CD4-positive, CD25-positive, alpha-beta regulatory T cell (primary cell): ENCODE measurements around the gene GAB2. TPM values are rescaled to one million over a fixed set of nuclear protein-coding genes. Genes with fewer than 3 reads are reported as not detected.

Source experiments
- ATAC-seq, 2 donors: fragments of 150-1000 bp; cut with Tn5 transposase; one replicate each; pipeline ENCODE4 v1.10.0; 2021; ENCODE audit warnings: low read depth in 2 of 2, moderate number of reproducible peaks in 2 of 2, moderate library complexity in 1 of 2
- DNase-seq, 3 donors: peaks; one replicate each; pipeline versions ENCODE4 v3.0.0 to v3.0.0-alpha.2; 2012 to 2022; ENCODE audit warnings: mixed read lengths in 1 of 3
- H3K27ac ChIP-seq: one replicate; pipeline ENCODE4 v1.7.0; 2013; ENCODE audit warnings: mild to moderate bottlenecking, low read length; ENCODE audit not compliant: insufficient read depth, poor library complexity, severe bottlenecking
- H3K27me3 ChIP-seq: one replicate; pipeline ENCODE4 v1.7.0; 2013; ENCODE audit warnings: low read length; ENCODE audit not compliant: control insufficient read depth, insufficient read depth
- H3K36me3 ChIP-seq: one replicate; pipeline ENCODE4 v1.7.0; 2013; ENCODE audit warnings: mild to moderate bottlenecking, low read length, moderate library complexity; ENCODE audit not compliant: control insufficient read depth, insufficient read depth
- H3K4me1 ChIP-seq: 2 replicates; pipeline ENCODE4 v1.7.0; 2013; ENCODE audit warnings: mild to moderate bottlenecking, low read length; ENCODE audit not compliant: insufficient read depth, control insufficient read depth, poor library complexity, severe bottlenecking
- H3K4me3 ChIP-seq: one replicate; pipeline ENCODE4 v1.7.0; 2013; ENCODE audit warnings: low read depth, mild to moderate bottlenecking, low read length, moderate library complexity
- H3K9me3 ChIP-seq, 2 experiments: 1 replicate in 1 of 2; 2 replicates in 1 of 2; pipeline ENCODE4 v1.7.0; 2013; ENCODE audit warnings: low read length in 2 of 2, mild to moderate bottlenecking in 1 of 2, moderate library complexity in 1 of 2; ENCODE audit not compliant: control insufficient read depth in 2 of 2
- H3K27ac Mint-ChIP-seq, 3 donors: one replicate each; pipeline ENCODE4 v1.8.0; 2020 to 2022; ENCODE audit warnings: mild to moderate bottlenecking in 3 of 3, mixed read lengths in 3 of 3, moderate library complexity in 2 of 3
- H3K27me3 Mint-ChIP-seq: one replicate; pipeline ENCODE4 v1.8.0; 2022; ENCODE audit warnings: mild to moderate bottlenecking, mixed read lengths
- H3K36me3 Mint-ChIP-seq: one replicate; pipeline ENCODE4 v1.8.0; 2020; ENCODE audit warnings: mixed read lengths
- H3K4me1 Mint-ChIP-seq, 4 donors: one replicate each; pipeline ENCODE4 v1.8.0; 2020 to 2022; ENCODE audit warnings: mixed read lengths in 4 of 4, mild to moderate bottlenecking in 1 of 4
- H3K4me3 Mint-ChIP-seq, 4 donors: one replicate each; pipeline ENCODE4 v1.8.0; 2020 to 2022; ENCODE audit warnings: mild to moderate bottlenecking in 4 of 4, mixed read lengths in 4 of 4, moderate library complexity in 3 of 4
- H3K9me3 Mint-ChIP-seq, 7 donors: one replicate each; pipeline ENCODE4 v1.8.0; 2020 to 2022; ENCODE audit warnings: mixed read lengths in 7 of 7, mild to moderate bottlenecking in 3 of 7, moderate library complexity in 2 of 7
- polyA plus RNA-seq, 4 donors: library from polyadenylated mRNA; unstranded; fragments of 300-500 nt; fragmentation: Illumina TruSeq; gene quantifications; one replicate each; pipeline ENCODE4 v1.2.3, GENCODE V29; 2021
- total RNA-seq: library from RNA; stranded (reverse); gene quantifications from one replicate; pipeline ENCODE4 v1.2.3, GENCODE V29; 2022

GAB2 gene
- total and polyA plus RNA-seq, 5 donors from 2014 or later: 0.05 to 15.7 (median 0.56) TPM

DNA sequence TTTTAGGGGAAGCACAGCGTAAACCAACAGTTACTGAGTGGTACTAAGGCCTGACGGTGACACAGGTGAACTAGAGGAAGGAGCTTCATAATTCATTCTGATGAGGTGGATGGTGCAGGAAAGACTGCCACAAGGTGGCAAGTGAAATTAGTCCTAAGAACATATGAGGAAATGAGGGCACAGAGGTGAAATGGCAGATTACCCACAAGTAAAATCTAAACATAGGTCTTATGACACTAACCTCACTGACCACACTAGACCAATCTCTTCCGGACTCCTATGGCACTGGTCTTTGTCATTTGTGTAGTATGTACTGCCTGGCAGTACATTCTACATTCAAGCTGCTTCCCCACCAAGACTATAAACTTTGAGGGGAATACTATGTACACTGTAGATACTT lies 20.2 kb downstream of the GAB2 start:
- H3K27me3 ChIP-seq: no peaks in the 10 kb centered on the region
- ATAC-seq (peak; percentile 46 to 48), DNase-seq (peak in 1 of 3 donors; percentile 57)
- Mint-ChIP-seq H3K27ac (no peak overlapping the region), H3K27me3 (no peaks in the 10 kb centered on the region), H3K9me3 (peaks cover 0 to 2% (median 0%) of the 10 kb centered on the region in 7 donors), H3K4me1 (peaks cover 0 to 2% (median 0%) of the 10 kb centered on the region in 4 donors), H3K4me3 (no peak overlapping the region), H3K36me3 (no peaks in the 10 kb centered on the region)
- no peaks in the 10 kb centered on the region for H3K36me3 ChIP-seq
- H3K4me1 ChIP-seq: no peaks in the 10 kb centered on the region
- no peaks in the 10 kb centered on the region for H3K9me3 ChIP-seq
- H3K4me3 ChIP-seq: no peak overlapping the region
- H3K27ac ChIP-seq: no peak overlapping the region

GRCh38 chr11:78395597-78395996 lies 22.0 kb downstream of the GAB2 start:
- Histone ChIP-seq H3K9me3 (no peaks in the 10 kb centered on the region), H3K27ac (no peak overlapping the region), H3K4me3 (no peak overlapping the region), H3K4me1 (no peaks in the 10 kb centered on the region), H3K27me3 (no peaks in the 10 kb centered on the region), H3K36me3 (no peaks in the 10 kb centered on the region)
- H3K27ac Mint-ChIP-seq: no peak overlapping the region
- no peak for DNase-seq
- no peaks in the 10 kb centered on the region for H3K36me3 Mint-ChIP-seq
- H3K4me3 Mint-ChIP-seq: no peak overlapping the region
- H3K9me3 Mint-ChIP-seq: no peaks in the 10 kb centered on the region
- peaks cover 0 to 2% (median 0%) of the 10 kb centered on the region in 4 donors for H3K4me1 Mint-ChIP-seq
- ATAC-seq: no peak
- H3K27me3 Mint-ChIP-seq: no peaks in the 10 kb centered on the region

DNA sequence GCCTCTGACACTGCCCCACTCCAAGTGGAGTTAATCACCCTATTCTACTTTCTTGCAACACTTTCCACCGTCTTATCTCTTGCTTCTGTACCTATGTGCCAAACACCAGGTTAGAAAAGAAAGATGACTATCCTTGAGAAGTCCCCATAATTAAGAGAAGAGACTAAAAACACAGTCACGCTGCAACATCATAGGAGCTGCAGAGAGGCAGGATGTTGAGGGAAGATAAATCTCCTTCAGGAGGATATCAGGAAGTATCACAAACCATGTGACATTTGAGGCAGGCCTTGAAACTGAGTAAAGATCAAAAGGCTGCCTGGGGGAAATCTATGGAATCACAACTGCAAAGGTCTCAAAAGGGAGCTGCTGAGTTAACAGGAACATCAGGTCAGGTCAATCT lies 24.8 kb downstream of the GAB2 start:
- Histone ChIP-seq H3K4me1 (no peaks in the 10 kb centered on the region), H3K36me3 (no peaks in the 10 kb centered on the region), H3K9me3 (no peaks in the 10 kb centered on the region), H3K27ac (no peak overlapping the region), H3K4me3 (no peak overlapping the region), H3K27me3 (no peaks in the 10 kb centered on the region)
- H3K27me3 Mint-ChIP-seq: no peaks in the 10 kb centered on the region
- H3K4me3 Mint-ChIP-seq: no peak overlapping the region
- DNase-seq: no peak
- H3K9me3 Mint-ChIP-seq: no peaks in the 10 kb centered on the region
- H3K27ac Mint-ChIP-seq: peak overlapping the region in 1 of 3 donors; percentile 50
- ATAC-seq: no peak
- H3K36me3 Mint-ChIP-seq: no peaks in the 10 kb centered on the region
- peaks cover 0 to 2% (median 0%) of the 10 kb centered on the region in 4 donors for H3K4me1 Mint-ChIP-seq

GRCh38 chr11:78391424-78391823 lies 26.2 kb downstream of the GAB2 start:
- Mint-ChIP-seq H3K27ac (no peak overlapping the region), H3K36me3 (no peaks in the 10 kb centered on the region), H3K4me3 (no peak overlapping the region), H3K4me1 (no peaks in the 10 kb centered on the region), H3K9me3 (no peaks in the 10 kb centered on the region), H3K27me3 (no peaks in the 10 kb centered on the region)
- no peaks in the 10 kb centered on the region for H3K4me1 ChIP-seq
- no peak for ATAC-seq
- H3K27ac ChIP-seq: no peak overlapping the region
- no peaks in the 10 kb centered on the region for H3K9me3 ChIP-seq
- DNase-seq: no peak
- no peaks in the 10 kb centered on the region for H3K36me3 ChIP-seq
- H3K4me3 ChIP-seq: no peak overlapping the region
- no peaks in the 10 kb centered on the region for H3K27me3 ChIP-seq

- Mint-ChIP-seq H3K27me3 (no peaks in the 10 kb centered on the region), H3K4me1 (no peaks in the 10 kb centered on the region), H3K9me3 (no peaks in the 10 kb centered on the region), H3K4me3 (no peak overlapping the region), H3K36me3 (no peaks in the 10 kb centered on the region), H3K27ac (no peak overlapping the region)
- Histone ChIP-seq H3K9me3 (no peaks in the 10 kb centered on the region), H3K27me3 (no peaks in the 10 kb centered on the region), H3K4me1 (no peaks in the 10 kb centered on the region), H3K36me3 (no peaks in the 10 kb centered on the region), H3K4me3 (no peak overlapping the region), H3K27ac (no peak overlapping the region)
- DNase-seq: no peak
- ATAC-seq: no peak
These were observed 26.8 kb downstream of the GAB2 start for GRCh38 chr11:78390809-78391208.

DNA sequence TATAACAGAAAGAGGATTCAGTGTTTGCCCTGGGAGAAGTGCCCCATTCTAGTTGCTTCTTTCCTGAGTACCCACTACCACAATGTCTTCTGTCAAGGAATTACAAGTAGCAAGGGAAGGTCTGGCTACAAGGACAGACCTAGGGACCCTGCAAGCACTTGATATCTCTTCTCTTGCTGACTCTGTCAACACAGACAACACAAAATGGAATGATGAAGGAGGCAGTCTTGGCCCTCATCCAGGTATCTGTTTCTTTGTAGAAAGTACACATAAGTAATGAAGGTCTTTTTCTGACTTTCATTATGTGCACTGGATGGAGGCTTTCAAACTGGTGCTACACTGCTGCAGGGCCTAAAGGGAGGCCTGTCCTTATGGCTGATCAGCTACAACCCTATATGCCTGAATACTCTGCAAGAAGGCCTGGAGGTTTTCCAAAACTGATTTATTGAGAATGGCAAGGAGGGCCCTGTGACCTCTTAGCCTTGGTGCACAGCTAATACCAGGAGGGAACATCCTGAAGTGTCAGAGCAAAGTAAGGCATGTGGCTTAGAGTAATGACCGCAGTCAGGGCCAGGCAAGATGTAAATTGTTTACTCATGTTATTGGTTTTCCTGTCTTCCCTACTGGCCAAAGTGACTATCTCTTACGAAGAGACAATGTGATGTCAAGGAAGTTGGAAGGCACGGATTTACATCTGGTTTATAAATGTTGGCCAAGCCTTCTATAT lies 31.2 kb downstream of the GAB2 start:
- Histone ChIP-seq H3K27me3 (no peaks in the 10 kb centered on the region), H3K4me1 (no peaks in the 10 kb centered on the region), H3K27ac (no peak overlapping the region), H3K36me3 (no peaks in the 10 kb centered on the region), H3K9me3 (peaks cover 0 to 5% of the 10 kb centered on the region in 2 experiments), H3K4me3 (no peak overlapping the region)
- no peak for DNase-seq
- H3K9me3 Mint-ChIP-seq: peaks cover 0 to 14% (median 6%) of the 10 kb centered on the region in 7 donors
- H3K4me3 Mint-ChIP-seq: no peak overlapping the region
- H3K4me1 Mint-ChIP-seq: no peaks in the 10 kb centered on the region
- ATAC-seq: no peak
- H3K27ac Mint-ChIP-seq: no peak overlapping the region
- H3K36me3 Mint-ChIP-seq: no peaks in the 10 kb centered on the region
- no peaks in the 10 kb centered on the region for H3K27me3 Mint-ChIP-seq

- Histone ChIP-seq H3K4me3 (no peak overlapping the region), H3K27ac (no peak overlapping the region), H3K36me3 (no peaks in the 10 kb centered on the region), H3K9me3 (peaks cover 0 to 5% of the 10 kb centered on the region in 2 experiments), H3K27me3 (no peaks in the 10 kb centered on the region), H3K4me1 (no peaks in the 10 kb centered on the region)
- Mint-ChIP-seq H3K27ac (no peak overlapping the region), H3K27me3 (no peaks in the 10 kb centered on the region), H3K4me3 (no peak overlapping the region), H3K4me1 (peaks cover 0 to 2% (median 0%) of the 10 kb centered on the region in 4 donors), H3K36me3 (no peaks in the 10 kb centered on the region), H3K9me3 (peaks cover 0 to 14% (median 6%) of the 10 kb centered on the region in 7 donors)
- ATAC-seq (no peak), DNase-seq (no peak)
These were observed 32.4 kb downstream of the GAB2 start for GRCh38 chr11:78385205-78385604.

DNA sequence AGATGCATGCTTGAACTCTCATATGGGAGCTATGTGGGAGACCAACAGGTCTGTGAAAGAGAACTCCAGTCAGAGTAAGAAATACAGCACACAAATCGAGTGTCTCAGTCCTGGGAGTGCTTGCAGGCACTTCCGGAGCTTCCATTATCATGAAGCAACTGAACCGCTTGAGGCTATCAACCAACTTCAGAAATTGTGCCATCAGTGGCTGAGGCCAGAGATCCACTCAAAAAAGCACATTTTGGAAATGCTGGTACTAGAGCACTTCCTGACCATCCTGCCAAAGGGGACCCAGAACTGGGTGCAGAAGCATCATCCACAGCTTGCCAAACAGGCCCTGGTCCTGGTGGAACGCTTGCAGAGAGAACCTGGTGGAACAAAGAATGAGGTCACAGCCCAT lies 33.4 kb downstream of the GAB2 start:
- H3K9me3 Mint-ChIP-seq: peaks cover 0 to 14% (median 6%) of the 10 kb centered on the region in 7 donors
- H3K36me3 Mint-ChIP-seq: no peaks in the 10 kb centered on the region
- no peaks in the 10 kb centered on the region for H3K27me3 Mint-ChIP-seq
- H3K4me1 Mint-ChIP-seq: peaks cover 0 to 2% (median 0%) of the 10 kb centered on the region in 4 donors
- Histone ChIP-seq H3K4me3 (no peak overlapping the region), H3K27me3 (no peaks in the 10 kb centered on the region), H3K27ac (no peak overlapping the region), H3K36me3 (no peaks in the 10 kb centered on the region), H3K9me3 (peaks cover 0 to 5% of the 10 kb centered on the region in 2 experiments), H3K4me1 (no peaks in the 10 kb centered on the region)
- H3K27ac Mint-ChIP-seq: no peak overlapping the region
- ATAC-seq (no peak), DNase-seq (no peak)
- H3K4me3 Mint-ChIP-seq: no peak overlapping the region
